Embryonic facial prominence (tissue), 1 donor: ENCODE measurements around the gene TXNDC16.

Source experiments
- DNase-seq: peaks from one replicate; pipeline ENCODE4 v3.0.0-alpha.2; 2016; ENCODE audit errors: extremely low spot score

Gene TXNDC16

DNA sequence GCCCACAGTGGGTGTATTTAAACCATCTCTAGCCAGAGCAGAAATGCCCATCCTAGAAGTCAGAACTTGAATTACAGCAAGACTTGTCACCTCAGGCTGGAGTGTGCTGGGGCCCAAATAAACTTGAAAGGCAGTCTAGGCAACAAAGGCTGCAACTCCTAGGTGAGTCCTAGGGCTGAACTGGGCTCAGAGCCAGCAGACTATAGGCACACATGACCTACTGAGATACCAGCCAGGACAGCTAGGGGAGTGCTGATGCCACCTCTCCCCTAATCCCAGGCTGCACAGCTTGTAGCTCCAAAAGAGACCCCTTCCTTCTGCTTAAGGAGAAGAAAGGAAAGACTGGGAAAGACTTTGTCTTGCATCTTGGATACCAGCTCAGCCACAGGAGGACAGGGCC is 106.0 kb downstream of the TXNDC16 start:
- no peak for DNase-seq

GRCh38 chr14:52443506-52443905 is 108.8 kb downstream of the TXNDC16 start:
- DNase-seq = no peak

GRCh38 chr14:52442602-52443001 is 109.7 kb downstream of the TXNDC16 start:
- DNase-seq = no peak

- DNase-seq = no peak
Measured at GRCh38 chr14:52442166-52442565, 110.1 kb downstream of the TXNDC16 start.

DNA sequence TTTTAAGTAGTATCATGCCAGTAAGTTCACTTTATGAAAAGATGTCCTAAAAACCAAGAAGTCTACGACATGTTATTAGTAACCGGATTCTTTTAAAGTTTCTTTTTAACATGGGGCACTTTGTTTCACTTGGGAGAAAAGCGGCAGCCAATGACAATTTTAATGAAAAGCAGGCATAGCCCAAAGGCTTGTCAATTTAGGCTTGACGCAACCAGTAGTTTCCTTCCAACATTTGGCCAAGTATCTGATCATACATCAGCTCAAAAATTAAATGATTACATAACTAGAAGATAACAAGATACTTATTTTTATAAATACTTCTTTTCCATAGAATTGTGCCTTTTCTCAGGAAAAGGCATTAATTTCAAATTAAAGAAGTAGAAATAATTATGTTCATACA is 112.8 kb downstream of the TXNDC16 start:
- DNase-seq = no peak

- no peak for DNase-seq
Measured at GRCh38 chr14:52434955-52435354, 117.3 kb downstream of the TXNDC16 start.

- no peak for DNase-seq
Measured at GRCh38 chr14:52430474-52430873, 121.8 kb downstream of the TXNDC16 start.

DNA sequence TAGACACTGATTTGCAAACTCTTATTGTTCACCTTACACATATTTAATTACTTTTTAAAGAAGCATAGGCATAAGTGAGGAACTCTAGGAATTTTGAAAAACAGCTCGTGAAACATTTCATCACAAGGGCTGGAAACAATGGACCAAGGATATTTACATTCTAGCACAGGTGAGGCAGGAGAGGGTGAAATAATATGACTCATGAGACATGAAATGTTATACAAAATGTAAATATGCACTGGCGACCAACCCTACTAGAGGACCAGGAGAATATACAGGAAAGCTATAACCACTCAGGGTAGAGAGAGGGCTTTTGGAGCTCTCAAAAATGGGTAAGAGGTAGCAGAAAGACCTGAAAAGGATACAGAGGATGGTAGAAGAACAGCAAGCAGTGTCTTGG is 122.9 kb downstream of the TXNDC16 start:
- no peak for DNase-seq

DNA sequence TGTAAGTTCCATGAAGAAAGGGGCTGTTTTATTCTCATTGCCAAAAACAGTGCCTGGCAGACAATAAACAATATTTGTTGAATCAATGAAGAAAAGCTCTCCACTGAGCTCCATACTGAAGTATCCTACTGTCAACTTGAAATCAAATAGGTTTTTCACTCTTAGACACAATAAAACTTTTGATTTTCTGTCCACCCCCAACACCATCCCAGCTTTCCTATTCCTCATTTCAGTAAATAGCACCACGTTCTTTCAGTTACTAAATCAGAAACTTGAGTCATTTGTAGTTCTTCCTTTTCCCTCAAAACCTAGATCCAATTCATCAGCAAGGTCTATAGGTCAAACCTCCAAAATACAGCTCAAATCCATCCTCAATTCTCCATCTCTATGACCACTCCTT is 124.8 kb downstream of the TXNDC16 start:
- no peak for DNase-seq

- DNase-seq = no peak
Measured at GRCh38 chr14:52422650-52423356, 129.5 kb downstream of the TXNDC16 start.

DNA sequence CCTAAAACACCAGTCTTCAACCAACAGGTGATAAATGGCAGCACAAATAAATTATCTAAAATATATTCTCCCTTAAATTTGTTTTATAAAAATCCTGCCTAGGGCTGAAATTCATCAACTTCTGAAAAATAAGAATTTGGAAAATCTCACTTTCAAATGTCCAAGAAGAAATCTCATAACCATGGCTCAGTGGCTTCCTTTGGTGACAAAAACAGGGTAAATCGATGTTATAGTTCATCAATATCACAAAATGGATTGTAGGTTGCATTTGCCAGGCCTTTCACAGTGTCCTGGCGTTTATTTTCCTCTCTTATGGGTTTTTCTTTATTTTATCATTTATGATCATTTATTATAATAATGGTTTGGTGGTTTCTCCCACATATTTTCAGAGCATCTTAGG is 135.2 kb downstream of the TXNDC16 start:
- no peak for DNase-seq

DNA sequence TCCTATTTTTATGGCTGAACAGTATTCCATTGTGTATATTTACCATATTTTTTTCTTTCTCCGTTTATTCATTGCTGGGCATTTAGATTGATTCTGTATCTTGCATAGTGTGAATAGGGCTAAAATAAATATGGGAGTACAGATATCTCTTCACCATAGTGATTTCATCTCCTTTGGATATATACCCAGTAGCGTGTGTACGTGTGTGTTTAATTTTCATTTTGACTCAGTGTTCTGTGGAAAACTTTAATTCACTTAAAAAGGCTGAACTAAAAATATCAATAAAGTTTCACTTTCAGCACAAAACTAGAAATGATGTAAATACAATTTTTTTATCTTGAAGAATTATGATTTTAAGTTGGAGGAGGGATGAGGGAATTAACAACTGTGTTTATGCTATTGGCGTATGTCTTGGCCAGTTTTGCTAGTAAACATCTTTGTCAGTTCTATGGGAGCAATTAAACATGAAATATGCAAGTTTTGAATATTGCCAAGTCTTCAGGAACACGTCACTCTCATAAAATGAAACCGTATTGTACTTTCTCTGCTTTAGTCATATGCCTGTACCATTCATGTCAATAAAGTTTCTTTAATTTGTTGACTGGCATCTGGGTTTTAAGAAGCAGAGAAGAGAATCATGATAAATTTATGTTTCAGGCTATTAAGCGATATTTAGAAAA is 138.4 kb downstream of the TXNDC16 start:
- DNase-seq = no peak

- DNase-seq = peak; percentile 46
Measured at GRCh38 chr14:52412426-52412825, 139.9 kb downstream of the TXNDC16 start.

DNA sequence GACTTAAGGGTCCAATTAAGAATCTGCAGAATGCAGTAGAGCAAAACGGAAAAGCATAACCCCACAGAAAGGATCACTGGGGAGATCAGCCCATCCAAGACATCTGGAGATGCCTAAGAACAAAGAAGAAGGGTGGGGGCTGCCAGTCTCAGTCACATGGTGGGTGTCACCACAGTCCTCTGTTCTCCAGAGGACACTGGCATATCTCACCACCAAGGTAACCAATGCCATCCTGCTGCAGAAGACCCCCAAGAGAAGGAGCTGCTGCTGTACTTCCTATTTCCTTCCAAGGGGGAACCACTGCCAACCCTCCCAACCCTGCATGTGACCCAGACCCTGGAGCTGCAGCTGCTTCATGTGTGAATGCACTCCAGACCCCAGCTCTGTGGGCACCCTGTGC is 147.0 kb downstream of the TXNDC16 start:
- DNase-seq = no peak

DNA sequence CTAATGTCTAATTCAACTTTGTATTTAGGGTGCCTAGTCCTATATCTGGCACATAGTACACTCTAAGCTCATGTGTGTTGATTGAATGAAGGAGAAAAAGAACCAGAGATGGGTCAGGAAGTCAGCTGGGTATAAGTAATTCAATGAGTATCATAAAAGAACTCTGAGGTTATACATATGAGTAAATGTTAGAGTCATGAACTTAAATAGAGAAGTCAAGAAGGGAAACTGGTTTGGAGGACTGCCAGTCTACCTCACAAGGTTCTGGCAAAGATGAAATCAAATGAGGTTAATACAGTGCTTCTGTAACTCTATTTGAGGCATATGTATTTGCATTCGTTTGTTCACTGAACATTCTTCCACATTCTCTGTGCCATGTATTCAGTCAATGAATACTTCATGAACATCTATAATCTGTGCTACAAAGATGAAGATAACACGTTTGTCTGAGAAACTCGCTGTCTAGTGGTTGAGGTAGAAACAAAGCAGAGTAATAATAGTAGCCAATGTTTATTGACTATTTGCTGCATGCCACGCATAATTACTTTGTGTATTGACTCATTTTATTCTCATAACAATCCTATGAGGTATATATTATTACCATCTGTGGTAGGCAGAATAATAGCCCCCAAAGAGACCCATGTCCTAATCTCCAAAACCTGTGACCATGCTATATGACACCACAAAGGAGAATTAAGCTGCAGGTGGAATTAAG is 149.3 kb downstream of the TXNDC16 start:
- no peak for DNase-seq

- no peak for DNase-seq
Measured at GRCh38 chr14:52400846-52401245, 151.5 kb downstream of the TXNDC16 start.

DNA sequence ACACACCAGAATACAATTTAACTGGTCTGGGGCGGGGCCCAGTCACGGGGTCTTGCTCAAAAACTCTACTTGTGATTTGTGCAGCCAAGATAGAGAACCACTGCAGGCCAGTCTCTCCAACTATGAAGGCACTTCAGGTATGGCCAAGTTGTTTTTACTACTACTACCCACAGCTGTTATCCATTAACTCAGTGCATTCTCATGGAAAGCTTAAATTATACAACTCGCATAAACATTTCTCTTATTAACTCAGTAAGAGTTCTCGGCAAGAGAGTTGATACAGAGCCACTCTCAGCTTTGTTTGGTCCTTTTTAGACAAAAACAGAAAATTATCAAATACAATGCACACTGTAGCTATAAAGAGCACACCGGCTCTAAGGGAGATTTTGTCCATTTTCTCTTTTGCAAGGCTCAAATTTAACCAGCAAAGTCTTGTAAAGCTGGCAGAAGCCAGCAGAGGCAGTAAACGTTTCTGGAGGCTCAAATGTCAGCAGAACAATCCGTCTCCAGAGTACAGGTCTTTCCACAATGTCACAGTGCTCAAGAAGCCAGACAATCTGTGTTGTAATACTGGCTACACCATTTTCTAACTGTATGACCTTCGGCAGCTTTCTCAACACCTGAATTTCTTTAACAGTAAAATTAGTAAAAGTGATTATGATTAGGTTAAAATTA is 152.2 kb downstream of the TXNDC16 start:
- DNase-seq = no peak

DNA sequence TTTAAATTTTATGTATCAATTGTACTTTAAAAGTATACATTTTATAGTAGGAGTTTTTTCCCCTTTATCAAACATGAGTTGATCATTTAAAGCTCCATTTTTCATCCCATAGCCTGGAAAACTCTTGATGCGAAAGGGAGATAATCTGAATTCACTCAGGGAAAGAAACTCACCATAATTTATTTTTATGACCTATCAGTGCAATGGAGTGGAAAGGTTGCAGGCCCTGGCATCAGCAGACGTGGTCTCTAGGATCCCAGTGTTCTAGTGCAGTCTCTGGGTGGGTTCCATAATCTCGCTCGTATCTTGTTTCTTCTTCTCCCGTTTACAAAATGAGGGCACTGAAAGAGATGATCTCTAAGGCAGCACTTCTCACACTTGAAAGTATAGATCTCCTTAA is 153.2 kb downstream of the TXNDC16 start:
- no peak for DNase-seq

- DNase-seq = no peak
Measured at GRCh38 chr14:52397844-52398243, 154.5 kb downstream of the TXNDC16 start.

DNA sequence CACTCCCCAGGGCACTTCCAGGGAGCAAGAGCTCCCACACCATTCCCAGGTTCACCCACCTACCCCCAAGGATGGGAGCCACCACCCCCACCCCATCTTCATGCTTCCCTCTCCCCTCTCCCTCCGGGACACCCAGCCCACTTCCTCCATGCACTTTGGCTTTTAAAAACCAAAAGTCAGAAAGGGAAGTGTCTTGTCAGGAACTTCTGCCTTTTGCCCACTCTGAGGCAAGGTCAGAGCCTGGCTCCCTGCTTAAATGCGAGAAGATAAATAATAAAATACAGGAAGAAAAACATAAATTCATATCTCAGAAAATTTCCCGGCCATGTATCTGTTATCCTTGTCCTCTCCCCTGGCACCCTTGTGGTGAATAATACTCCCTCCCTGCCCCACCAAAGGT is 156.6 kb downstream of the TXNDC16 start:
- no peak for DNase-seq

DNA sequence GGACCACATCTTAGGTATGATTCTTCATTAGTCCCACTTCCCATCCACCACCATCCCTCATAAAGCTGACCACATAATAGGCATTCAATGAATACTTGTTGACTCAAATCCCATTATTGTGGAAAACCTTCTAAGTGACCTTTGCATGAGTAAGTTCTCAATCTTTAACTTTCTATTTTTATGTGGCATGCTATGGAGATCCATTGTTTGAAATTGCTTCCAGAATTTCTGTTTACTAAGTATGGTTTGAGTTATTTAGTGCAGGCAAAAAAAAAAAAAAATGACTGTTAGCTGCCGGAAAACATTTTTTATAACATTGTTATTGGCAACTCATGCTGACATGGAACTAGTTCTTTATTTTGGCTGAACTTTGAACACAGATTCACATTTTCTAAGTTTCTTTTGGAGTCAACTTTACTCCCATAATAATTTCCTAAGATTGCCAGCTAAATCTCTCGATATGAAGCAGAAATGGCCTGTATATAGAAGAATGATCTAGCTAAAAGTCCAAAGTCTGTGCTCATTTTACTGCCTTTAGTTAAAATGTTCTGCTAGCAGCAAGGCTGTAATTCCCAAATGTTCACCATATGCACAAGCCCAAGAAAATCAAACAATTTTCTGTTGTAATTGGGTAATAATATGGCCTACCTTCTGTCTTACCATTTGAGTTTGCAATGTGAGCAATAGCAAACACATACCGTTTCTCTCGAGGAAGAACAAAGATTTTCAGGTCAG is 160.3 kb downstream of the TXNDC16 start:
- DNase-seq = peak; percentile 24
